IPS-NIHi7 (cell line): ENCODE measurements around the gene GPR42.
"Not testable (repeated sequence)": the region's sequence is repeated elsewhere in the genome, so short reads cannot be mapped to it uniquely, and the experiment has no call there.

Source experiments
- DNase-seq: peaks from one replicate; pipeline ENCODE4 v3.0.0; 2012; ENCODE audit warnings: mixed read lengths; ENCODE audit errors: extremely low spot score

The GPR42 gene

DNA sequence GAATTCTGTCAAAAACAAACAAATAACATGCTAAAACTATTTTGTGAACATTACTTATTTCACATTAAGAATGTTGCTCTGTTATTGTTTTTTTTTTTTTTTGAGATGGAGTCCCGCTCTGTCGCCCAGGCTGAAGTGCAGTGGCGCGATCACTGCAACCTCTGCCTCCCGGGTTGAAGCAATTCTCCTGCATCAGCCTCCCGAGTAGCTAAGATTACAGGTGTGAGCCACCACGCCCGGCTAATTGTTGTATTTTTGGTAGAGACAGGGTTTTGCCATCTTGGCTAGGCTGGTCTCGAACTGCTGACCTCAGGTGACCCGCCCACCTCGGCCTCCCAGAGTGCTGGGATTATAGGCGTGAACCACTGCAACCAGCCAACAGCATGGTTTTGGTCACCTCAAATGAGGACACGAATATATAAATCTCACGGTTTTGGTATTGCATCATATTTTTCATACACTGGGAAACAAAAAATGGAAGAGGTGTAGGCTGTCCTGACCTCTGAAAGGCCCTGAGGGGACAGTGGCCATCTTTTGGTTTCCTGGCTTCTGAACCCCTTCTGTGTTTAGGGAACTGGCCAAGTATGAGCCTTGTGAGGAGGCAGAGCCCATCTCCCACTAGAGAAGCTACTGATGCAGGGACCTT is 25.5 kb downstream of the GPR42 start:
- DNase-seq: no peak

DNA sequence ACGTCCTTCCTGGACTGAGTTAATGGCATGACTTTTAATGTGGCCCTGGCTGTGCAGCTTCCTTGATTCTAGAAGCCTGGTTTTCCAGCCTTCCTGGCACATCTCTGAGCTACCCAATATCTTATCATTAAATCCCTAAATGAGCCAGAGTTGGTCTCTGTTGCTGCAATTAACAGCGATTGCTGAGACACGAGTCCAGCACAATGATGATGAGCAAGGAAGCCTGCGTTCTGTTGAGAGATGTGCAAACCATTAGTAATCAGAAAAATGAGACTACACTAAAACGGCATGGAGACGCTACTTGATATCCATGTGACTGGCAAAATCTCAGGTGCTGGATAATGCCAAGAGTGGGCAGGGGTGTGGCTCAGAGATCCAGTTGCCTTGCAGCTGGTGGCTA is 26.2 kb downstream of the GPR42 start:
- DNase-seq: no peak

DNA sequence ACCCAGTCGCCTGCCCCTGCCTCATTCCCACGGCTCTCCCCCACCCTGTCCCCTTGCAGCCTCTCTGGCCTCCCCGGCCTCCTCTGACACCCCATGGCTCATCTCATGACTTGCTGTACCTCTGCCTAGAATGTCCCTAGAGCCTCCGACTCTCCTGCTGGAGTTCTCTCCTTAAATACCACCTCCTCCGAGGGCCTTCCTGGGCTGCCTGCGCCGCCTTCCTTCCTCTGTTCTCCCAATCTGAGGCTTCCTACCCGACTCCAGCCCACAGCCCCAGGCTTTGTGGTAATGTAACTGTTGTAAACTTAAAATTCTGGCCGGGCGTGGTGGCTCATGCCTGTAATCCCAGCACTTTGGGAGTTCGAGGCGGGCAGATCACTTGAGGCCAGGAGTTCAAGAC is 27.7 kb downstream of the GPR42 start:
- no peak for DNase-seq

DNA sequence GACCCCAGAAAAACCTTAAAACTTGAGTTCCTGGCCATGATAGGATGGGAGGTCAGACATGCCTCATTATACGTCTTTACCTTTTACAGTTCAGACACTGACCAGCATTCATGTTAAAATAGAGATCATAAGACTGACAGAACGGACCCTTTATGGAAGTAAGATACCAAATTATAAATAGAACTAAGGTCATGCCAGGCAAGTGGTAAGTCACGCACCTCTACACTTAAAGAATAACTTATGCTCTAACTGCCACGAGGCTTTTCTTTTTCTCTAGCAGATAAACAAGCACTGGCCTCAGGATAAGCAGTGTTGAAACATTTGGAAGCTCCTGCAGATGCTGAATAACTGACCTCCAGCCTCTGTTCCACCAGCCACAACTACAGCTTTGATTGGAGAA is 28.4 kb downstream of the GPR42 start:
- no peak for DNase-seq

DNA sequence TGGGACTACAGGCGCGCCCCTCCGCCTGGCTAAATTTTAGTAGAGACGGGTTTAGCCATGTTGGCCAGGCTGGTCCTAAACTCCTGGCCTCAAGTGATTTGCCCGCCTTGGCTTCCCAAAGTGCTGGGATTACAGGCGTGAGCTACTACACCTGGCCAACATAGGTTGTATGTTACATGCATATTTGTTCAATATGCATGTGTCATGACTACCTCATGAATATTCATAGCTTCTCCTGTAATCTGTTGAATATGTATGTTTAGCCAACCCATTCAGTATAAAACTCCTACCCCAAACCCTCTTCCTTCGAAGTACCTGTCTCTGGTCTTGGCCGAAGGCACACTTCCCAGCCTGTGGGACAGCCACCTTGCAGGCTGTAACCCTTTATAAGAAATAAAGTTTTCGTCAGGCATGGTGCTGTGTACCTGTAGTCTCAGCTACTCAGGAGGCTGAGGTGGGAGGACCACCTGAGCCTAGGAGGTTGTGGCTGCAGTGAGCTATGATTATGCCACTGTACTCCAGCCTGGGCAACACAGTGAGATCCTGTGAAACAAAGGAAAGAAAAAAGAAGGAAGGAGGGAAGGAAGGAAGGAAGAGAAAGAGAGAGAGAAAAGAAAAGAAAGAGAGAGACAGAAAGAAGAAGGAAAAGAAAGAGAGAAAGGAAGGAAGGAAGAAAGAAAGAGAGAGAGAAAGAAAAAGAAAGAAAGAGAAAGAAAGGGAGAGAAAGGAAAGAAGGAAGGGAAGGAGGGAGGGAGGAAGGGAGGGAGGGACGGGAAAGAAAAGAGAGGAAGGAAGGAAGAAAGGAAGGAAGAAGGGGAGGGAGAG is 29.3 kb downstream of the GPR42 start:
- DNase-seq: no peak

DNA sequence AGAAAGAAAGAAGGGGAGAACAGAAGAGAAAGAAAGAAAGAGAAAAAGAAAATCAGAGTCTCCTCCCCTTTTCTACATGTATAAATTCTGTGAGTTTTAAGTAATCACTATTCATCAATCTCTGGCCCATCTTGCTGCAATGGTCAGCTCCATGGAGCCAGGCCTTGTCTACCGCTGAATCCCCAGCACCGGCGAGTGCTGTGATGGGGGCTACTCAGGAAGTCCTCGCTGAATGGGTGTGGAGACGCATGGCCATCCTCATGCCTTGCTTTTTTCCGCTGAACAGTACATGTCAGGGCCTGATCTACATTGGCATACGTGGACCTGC is 29.9 kb downstream of the GPR42 start:
- no peak for DNase-seq

DNA sequence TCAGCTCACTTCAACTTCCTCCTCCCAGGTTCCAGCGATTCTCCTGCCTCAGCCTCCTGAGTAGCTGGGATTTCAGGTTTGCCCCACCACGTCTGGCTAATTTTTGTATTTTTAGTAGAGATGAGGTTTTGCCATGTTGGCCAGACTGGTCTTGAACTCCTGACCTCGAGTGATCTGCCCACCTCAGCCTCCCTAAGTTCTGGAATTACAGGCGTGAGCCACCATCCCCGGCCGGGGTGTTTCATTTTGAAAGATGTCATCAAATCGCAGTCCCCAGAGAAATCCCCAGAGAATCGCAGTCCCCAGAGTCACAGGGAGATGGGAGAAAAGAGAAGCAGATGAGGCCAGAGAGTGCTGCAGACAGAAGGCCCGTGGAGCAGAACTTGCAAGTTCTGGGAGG is 30.5 kb downstream of the GPR42 start:
- not testable (repeated sequence) for DNase-seq

DNA sequence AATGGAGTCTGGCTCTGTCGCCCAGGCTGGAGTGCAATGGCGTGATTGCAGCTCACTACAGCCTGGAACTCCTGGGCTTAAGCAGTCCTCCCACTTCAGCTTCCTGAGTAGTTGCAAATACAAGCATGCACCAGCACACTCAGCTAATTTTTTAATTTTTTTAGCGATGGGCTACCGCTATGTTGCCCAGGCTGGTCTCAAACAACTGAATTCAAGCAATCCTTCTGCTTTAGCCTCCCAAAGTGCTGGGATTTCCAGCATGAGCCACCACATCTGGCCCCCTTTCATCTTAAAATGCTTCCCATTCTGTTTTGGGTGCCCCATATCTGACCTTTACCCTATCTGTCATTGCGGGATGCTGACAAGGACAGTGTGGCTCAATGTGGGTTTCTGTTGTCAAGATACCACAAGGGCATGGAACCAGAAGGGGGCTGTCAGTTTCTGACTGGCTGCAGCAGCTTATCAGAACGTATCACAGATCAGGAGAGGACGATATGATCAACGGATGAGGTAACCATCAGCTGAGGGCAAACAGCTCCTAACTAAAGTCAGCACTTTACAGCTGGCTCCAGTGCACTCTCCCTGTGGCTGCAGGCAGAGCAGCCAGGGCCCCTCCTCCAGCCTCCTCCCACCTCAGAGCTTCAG is 32.4 kb downstream of the GPR42 start:
- DNase-seq: no peak

DNA sequence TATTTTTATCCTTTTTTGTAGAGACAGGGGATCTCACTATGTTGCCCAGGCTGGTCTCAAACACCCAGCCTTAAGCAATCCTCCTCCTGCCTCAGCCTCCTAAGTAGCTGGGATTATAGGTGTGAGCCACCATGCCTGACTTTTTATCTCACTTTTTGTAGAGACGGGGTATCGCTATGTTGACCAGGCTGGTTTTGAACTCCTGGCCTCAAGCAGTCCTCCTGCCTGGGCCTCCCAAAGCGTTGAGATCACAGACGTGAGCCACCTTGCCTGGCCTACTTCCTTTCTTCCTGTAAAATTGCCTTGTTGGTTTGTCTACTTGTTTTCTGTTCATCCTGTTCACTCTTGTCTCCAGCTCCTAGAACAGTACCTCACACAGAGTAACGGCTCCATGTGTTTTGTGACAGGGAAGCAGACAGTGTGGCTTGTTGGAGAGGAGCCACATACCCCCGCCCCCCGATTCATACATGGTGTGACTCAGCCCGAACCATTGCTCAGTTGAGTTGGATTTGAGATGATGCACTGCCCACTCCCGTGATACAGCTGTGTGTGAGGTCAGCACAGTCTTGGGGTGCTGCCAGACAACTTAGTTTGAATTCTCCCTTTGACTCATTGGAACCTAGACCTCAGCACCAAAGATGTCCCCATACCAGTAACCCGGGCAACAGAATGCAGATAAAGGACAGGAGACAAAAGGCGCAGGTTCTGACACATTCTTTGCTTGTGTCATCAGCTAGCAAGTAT is 34.2 kb downstream of the GPR42 start:
- DNase-seq: no peak

DNA sequence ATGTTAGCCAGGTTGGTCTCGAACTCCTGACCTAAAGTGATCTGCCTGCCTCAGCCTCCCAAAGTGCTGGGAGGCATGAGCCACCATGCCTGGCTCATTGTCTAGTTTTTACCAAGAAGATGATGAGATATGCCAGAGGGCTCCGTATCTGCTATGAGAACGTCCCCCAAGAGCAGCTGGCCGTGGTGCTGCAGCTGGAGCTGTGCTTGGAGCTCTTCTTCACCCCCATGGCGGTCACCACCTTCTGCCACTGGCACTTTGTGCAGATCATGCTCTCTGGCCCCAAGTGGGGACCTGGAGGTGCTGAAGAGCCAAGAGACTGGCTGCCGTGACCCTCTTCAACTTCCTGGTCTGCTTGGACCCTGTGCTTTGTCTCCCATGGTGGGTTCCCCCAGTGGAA is 36.8 kb downstream of the GPR42 start:
- no peak for DNase-seq

DNA sequence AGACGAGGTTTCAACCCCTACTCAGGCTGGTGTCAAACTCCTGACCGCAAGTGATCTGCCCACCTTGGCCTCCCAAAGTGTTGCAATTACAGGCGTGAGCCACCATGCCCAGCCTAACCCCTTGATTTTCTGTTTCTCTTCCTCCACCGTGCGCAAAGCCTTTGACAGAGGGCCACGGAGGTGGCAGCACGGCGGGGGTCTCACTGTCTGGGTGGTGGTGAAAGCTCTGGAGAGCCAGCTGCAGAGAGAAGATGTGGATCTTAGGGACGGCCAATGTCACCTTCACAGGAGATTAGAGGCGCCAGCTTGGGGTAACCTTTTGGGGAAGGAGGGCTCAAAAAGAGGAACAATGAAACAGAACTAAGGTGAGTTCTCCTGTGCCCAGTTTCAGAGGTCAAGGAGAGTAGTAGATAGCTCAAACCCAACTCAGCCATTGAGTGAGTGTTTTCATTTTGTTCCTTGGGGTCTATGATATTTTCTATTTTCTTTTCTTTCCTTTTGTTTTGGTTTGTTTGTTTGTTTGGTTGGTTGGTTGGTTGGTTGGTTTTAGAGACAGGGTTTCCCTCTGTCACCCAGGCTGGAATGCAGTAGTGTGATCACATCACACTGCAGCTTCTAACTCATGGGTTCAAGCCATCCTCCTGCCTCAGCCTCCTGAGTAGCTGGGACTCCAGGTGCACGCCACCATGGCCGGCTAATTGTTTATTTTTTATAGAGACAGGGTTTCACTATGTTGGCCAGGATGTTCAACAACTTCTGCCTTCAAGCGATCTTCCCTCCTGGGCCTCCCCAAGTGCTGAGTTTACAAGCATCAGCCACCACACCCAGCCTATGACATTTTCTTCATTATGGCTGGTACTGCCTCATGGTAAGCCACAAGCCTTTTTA is 37.7 kb downstream of the GPR42 start:
- no peak for DNase-seq

DNA sequence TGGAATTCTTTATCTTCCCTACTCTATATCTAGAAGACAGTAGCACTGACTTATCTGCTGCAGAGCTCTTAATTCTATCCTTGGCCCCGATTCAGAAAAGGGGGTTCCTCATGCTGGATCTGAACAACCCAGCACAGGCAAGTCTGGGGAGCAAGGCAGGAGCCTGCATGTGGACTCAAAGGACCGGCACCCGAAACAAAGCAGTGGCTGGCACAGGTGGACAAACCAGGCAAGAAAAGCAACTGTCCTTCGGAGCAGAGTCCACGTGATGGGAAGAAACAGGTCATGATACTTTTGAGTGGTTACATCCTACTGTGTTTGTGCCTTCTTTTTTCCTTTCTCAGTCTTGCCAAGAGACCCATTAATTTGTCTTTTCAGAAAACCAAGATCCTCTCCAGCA is 38.3 kb downstream of the GPR42 start:
- DNase-seq: no peak

DNA sequence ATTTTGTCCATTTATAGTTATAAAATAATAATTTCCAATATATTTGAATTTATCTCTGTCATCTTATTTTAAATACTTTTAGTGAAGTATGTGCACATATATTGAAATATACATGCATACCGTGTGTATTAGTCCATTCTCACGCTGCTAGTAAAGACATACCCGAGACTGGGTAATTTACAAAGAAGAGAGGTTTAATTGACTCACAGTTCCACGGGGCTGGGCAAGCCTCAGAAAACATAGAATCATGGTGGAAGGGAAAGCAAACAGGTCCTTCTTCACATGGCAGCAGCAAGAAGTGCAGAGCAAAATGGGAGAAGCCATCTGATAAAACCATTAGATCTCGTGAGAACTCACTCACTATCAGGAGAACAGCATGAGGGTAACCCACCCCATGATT is 39.6 kb downstream of the GPR42 start:
- DNase-seq: no peak

DNA sequence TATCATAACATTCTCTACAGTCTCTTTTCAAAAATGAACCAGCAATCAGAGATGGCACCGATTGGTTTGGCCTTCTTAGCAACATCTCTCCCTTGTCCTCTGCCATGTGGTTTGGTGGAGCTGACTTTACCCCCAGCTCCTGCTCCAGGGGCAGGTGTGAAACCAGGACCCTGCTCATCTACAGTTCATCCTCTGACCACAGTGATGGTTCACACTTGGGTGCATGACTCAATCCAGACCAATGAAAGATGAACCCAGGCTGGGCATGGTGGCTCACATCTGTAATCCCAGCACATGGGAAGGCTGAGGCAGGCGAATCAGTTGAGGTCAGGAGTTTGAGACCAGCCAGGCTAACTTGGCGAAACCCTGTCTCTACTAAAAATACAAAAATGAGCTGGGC is 43.6 kb downstream of the GPR42 start:
- no peak for DNase-seq

DNA sequence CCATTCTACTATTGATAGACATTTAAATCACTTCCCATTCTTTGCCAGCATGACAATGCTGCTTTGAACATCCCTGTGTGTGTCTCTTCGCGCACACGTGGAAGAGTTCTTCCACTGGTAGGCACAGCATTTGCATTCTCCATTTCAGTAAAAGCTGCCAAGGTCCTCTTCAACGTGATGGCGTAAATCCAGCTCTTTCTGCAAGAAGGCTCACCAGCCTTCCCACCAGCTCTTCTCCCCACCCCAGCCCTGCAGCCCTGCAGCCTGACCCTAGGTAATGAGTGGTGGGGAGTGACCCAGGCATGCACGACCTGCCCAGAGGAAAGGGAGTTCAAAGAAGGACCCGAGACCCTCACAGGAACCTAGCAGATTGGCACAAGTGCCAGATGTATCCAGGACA is 45.5 kb downstream of the GPR42 start:
- no peak for DNase-seq

DNA sequence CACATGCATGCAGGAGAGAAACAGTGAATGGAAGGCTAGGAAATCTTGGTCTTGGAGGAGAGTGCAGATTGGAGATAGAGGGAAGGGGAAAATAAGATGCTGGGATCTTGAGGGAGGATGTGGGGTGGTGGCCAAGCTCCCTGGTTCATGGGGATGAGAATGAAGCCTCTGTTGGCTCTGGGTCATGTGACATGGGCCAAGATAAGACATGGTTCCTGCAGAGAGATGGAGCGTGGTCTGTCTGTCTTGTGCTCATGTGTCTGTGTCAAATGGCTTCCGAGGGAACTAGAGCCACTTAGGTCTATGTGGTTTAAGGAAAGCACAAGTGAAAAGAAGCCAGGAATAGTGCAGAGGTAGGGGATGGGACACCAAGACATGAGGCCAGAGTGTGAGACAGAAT is 46.4 kb downstream of the GPR42 start:
- DNase-seq: no peak

DNA sequence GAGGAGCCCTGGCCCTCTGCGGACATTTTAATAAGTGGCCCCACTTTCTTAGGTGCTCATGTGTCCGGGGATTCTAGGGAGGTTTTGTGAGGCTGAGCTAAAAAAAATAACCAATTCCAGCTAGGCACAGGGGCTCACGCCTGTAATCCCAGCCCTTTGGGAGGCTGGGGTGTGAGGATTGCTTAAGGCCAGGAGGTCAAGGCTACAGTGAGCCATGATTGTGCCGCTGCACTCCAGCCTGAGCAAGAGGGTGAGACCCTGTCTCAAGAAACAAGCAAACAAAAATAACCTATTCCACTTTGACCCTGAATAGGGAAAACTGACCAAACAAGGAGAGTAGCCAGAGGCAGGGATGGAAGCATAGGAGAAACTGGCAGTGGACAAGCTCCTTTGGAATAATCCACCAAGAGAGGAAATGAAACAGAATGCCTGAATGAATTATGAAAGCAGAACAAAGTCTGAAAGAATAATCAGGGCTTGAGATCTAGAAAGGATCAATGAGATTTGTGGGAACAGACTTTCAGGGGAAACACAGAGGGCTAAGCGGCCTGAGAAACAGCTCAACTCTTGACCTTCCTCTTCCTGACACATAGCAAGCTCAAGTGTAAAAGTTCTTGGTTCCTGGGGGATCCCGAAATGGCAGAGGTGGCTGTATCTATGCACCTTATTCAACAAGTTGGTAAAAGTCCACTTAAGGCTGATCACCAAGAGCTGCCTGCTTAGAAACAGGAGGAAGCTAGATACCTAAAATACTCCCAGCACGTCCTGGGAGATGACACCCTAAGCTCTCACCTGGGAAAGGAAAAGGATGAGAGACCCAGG is 47.1 kb downstream of the GPR42 start:
- DNase-seq: no peak

DNA sequence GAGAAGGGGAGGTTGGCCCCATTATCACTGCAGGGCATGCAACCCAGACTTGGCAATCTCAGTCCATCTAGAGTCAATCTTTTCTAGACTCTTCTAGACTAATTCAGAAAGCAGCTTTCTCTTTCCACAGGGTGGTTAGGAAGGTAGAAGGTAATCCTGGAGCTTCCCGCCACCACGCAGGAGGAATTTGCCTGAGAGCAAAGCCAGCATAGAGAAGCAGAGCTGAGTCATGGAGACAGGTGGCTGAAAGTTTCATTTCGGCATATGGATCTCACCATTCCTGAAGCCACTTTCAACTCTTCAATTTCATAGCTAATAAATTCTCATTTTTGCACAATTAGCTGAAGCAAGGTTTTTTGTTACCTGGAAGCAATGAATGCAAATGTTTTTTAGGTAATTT is 48.2 kb downstream of the GPR42 start:
- DNase-seq: no peak

DNA sequence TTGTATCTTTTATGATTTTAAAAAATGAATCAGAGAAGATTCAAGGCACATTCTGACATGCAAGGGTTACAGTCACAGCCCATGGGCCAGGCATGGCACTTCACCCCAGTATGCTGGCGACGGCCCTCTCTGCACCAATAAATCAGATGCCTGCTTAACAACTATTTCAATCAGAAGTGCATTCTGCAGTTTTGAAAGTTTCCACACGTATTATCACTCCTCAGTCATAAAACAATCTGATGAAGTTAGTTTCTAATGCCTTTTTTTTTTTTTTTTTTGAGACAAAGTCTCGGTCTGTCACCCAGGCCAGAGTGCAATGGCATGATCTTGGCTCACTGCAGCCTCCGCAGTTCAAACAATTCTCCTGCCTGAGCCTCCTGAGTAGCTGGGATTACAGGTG is 48.9 kb downstream of the GPR42 start:
- no peak for DNase-seq

DNA sequence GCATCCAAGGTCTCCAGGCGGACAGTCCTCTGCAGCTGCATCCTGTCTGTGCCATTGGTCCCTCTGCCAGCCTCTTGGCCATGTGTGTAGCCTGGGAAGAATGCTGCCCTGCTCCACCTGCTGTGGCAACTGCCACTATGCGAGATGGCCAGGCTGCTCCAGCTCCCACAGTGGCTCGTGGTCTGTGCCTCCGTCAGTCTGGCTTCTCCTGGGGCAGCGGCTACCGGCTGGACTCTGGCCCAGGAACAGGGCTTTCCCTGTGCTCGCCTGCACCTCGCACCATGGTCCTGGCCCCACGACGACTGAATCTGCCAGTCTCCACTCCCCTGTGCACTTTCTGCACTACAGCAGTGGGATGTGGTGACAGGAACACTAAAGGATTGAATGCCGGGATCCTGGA is 50.5 kb downstream of the GPR42 start:
- no peak for DNase-seq
